Neuronal stem cell (in vitro differentiated cells): ENCODE results near the gene IGDCC3.
"Not testable (repeated sequence)": the region's sequence is repeated elsewhere in the genome, so short reads cannot be mapped to it uniquely, and the experiment has no call there.

Experiments used
- DNase-seq: peaks from one replicate; pipeline ENCODE4 v3.0.0-alpha.2; 2013; ENCODE audit warnings: low spot score
- H2AFZ ChIP-seq: one replicate; pipeline ENCODE4 v1.6.1; 2013; ENCODE audit warnings: mild to moderate bottlenecking, low read length, inconsistent platforms
- H2AK5ac ChIP-seq: 2 replicates; pipeline ENCODE4 v1.6.1; 2013; ENCODE audit warnings: low read depth, mild to moderate bottlenecking, inconsistent platforms, low read length, moderate library complexity, mixed read lengths
- H2BK120ac ChIP-seq: 2 replicates; pipeline ENCODE4 v1.6.1; 2013; ENCODE audit warnings: low read depth, mild to moderate bottlenecking, inconsistent platforms, low read length, moderate library complexity, mixed read lengths
- H2BK12ac ChIP-seq: one replicate; pipeline ENCODE4 v1.6.1; 2013; ENCODE audit warnings: low read length, inconsistent platforms
- H2BK15ac ChIP-seq: 2 replicates; pipeline ENCODE4 v1.6.1; 2013; ENCODE audit warnings: mild to moderate bottlenecking, low read length, inconsistent platforms, mixed read lengths
- H2BK5ac ChIP-seq: one replicate; pipeline ENCODE4 v1.6.1; 2013; ENCODE audit warnings: inconsistent platforms, mild to moderate bottlenecking, low read length, moderate library complexity
- H3K14ac ChIP-seq: one replicate; pipeline ENCODE4 v1.6.1; 2013; ENCODE audit warnings: low read length, inconsistent platforms
- H3K18ac ChIP-seq: 2 replicates; pipeline ENCODE4 v1.6.1; 2013; ENCODE audit warnings: low read length, inconsistent platforms
- H3K23ac ChIP-seq: 2 replicates; pipeline ENCODE4 v1.6.1; 2013; ENCODE audit warnings: low read depth, mild to moderate bottlenecking, mixed read lengths, low read length, inconsistent platforms; ENCODE audit not compliant: poor library complexity
- H3K27ac ChIP-seq: replicated peaks from 3 replicates; pipeline ENCODE4 v1.5.1; 2013; ENCODE audit warnings: low read length, inconsistent platforms
- H3K27me3 ChIP-seq, 3 experiments: 2 replicates each; pipeline ENCODE4 v1.6.1; 2013; ENCODE audit warnings: low read length in 3 of 3, mild to moderate bottlenecking in 2 of 3, inconsistent platforms in 1 of 3, low read depth in 1 of 3, mixed read lengths in 1 of 3, moderate library complexity in 1 of 3; ENCODE audit not compliant: control insufficient read depth in 3 of 3, insufficient read depth in 3 of 3
- H3K36me3 ChIP-seq, 2 donors: replicated peaks in 1 of 2; 2 replicates each; pipeline ENCODE4 v1.6.1; 2013; ENCODE audit warnings: low read length in 2 of 2; ENCODE audit not compliant: control insufficient read depth in 2 of 2, insufficient read depth in 2 of 2
- H3K4ac ChIP-seq: 2 replicates; pipeline ENCODE4 v1.6.1; 2013; ENCODE audit warnings: inconsistent platforms, mild to moderate bottlenecking, low read length, moderate library complexity
- H3K4me1 ChIP-seq, 2 donors: 1 replicate in 1 of 2; 2 replicates in 1 of 2; pipeline ENCODE4 v1.6.1; 2013; ENCODE audit warnings: low read length in 2 of 2, low read depth in 1 of 2; ENCODE audit not compliant: control insufficient read depth in 2 of 2, insufficient read depth in 1 of 2
- H3K4me2 ChIP-seq: one replicate; pipeline ENCODE4 v1.6.1; 2013; ENCODE audit warnings: mild to moderate bottlenecking, low read length, inconsistent platforms; ENCODE audit not compliant: insufficient read depth, poor library complexity, severe bottlenecking
- H3K4me3 ChIP-seq, 2 donors: 2 replicates each; pipeline ENCODE4 v1.5.1; 2013; ENCODE audit warnings: low read length in 2 of 2, mild to moderate bottlenecking in 2 of 2, inconsistent platforms in 1 of 2, moderate library complexity in 1 of 2
- H3K79me1 ChIP-seq: one replicate; pipeline ENCODE4 v1.6.1; 2013; ENCODE audit warnings: low read depth, mild to moderate bottlenecking, inconsistent platforms, low read length, moderate library complexity
- H3K9ac ChIP-seq: one replicate; pipeline ENCODE4 v1.6.1; 2013; ENCODE audit warnings: mild to moderate bottlenecking, low read depth, low read length, inconsistent platforms; ENCODE audit not compliant: poor library complexity
- H3K9me3 ChIP-seq, 2 donors: replicated peaks in 1 of 2; 2 replicates each; pipeline versions ENCODE3 to v1.6.1; 2013; ENCODE audit warnings: low read length in 2 of 2, mild to moderate bottlenecking in 2 of 2, inconsistent platforms in 1 of 2, low read depth in 1 of 2, mixed read lengths in 1 of 2, moderate library complexity in 1 of 2; ENCODE audit not compliant: control insufficient read depth in 2 of 2, insufficient read depth in 1 of 2
- H4K8ac ChIP-seq: one replicate; pipeline ENCODE4 v1.6.1; 2013; ENCODE audit warnings: low read depth, mild to moderate bottlenecking, inconsistent platforms, low read length, moderate library complexity
- H4K91ac ChIP-seq: one replicate; pipeline ENCODE4 v1.6.1; 2013; ENCODE audit warnings: low read length, low read depth, mild to moderate bottlenecking, inconsistent platforms; ENCODE audit not compliant: poor library complexity
- WGBS, 2 donors: extraction: QIAGEN DNeasy Blood & Tissue Kit; methylation state at CpG; one replicate each; pipeline ENCODE4 v1.1.7; 2013; ENCODE audit warnings: missing lambda C conversion rate in 2 of 2, mixed read lengths in 1 of 2; ENCODE audit not compliant: insufficient read length in 2 of 2, insufficient replicate concordance in 1 of 2; ENCODE audit errors: extremely low coverage in 2 of 2; 5-methylcytosine and 5-hydroxymethylcytosine counted together

Gene IGDCC3

GRCh38 chr15:65400760-65401610, 23.2 kb upstream of the IGDCC3 start:
- no peak overlapping the region for H2BK15ac ChIP-seq
- H2AFZ ChIP-seq = peak overlapping the region; percentile 70
- no peak overlapping the region for H3K27ac ChIP-seq
- H3K23ac ChIP-seq = no peak overlapping the region
- H3K27me3 ChIP-seq = peaks cover 0 to 16% (median 4%) of the 10 kb centered on the region in 3 experiments
- H3K9me3 ChIP-seq = no peaks in the 10 kb centered on the region
- DNase-seq = peak; percentile 85
- H3K18ac ChIP-seq = no peak overlapping the region
- H3K4ac ChIP-seq = no peak overlapping the region
- no peak overlapping the region for H3K9ac ChIP-seq
- no peak overlapping the region for H3K4me3 ChIP-seq
- no peak overlapping the region for H2BK12ac ChIP-seq
- H2BK120ac ChIP-seq = no peak overlapping the region
- peak overlapping the region; percentile 2 for H3K4me2 ChIP-seq
- H4K8ac ChIP-seq = no peak overlapping the region
- no peaks in the 10 kb centered on the region for H3K79me1 ChIP-seq
- H4K91ac ChIP-seq = no peak overlapping the region
- no peak overlapping the region for H3K14ac ChIP-seq
- no peak overlapping the region for H2AK5ac ChIP-seq
- H3K4me1 ChIP-seq = peaks cover 15 to 16% of the 10 kb centered on the region in 2 donors
- no peak overlapping the region for H2BK5ac ChIP-seq
- peaks cover 0 to 39% of the 10 kb centered on the region in 2 donors for H3K36me3 ChIP-seq
- WGBS, 2 donors = no CpG with 5 or more reads among the region's 11 CpGs

GRCh38 chr15:65399997-65400396, 22.2 kb upstream of the IGDCC3 start:
- Histone ChIP-seq H2BK120ac (no peak overlapping the region), H2BK12ac (no peak overlapping the region), H3K4me3 (no peak overlapping the region), H4K8ac (no peak overlapping the region), H3K4me1 (peaks cover 11 to 17% of the 10 kb centered on the region in 2 donors), H4K91ac (no peak overlapping the region), H3K79me1 (no peaks in the 10 kb centered on the region), H2AK5ac (no peak overlapping the region), H3K4me2 (no peak overlapping the region), H3K27me3 (peaks cover 0 to 25% (median 6%) of the 10 kb centered on the region in 3 experiments), H3K18ac (no peak overlapping the region), H2BK5ac (no peak overlapping the region), H3K23ac (no peak overlapping the region), H3K27ac (no peak overlapping the region), H2BK15ac (no peak overlapping the region), H3K4ac (no peak overlapping the region), H3K9ac (no peak overlapping the region), H3K14ac (no peak overlapping the region), H3K36me3 (peaks cover 2 to 48% of the 10 kb centered on the region in 2 donors), H3K9me3 (no peaks in the 10 kb centered on the region), H2AFZ (no peak overlapping the region)
- WGBS, 2 donors = no CpG with 5 or more reads among the region's 2 CpGs
- DNase-seq = no peak

GRCh38 chr15:65399001-65399706, 21.4 kb upstream of the IGDCC3 start:
- Histone ChIP-seq H3K27me3 (peaks cover 0 to 25% (median 6%) of the 10 kb centered on the region in 3 experiments), H3K18ac (no peak overlapping the region), H3K4me2 (no peak overlapping the region), H3K4ac (no peak overlapping the region), H3K4me3 (no peak overlapping the region), H3K4me1 (peaks cover 11 to 14% of the 10 kb centered on the region in 2 donors), H3K27ac (no peak overlapping the region), H3K9me3 (no peaks in the 10 kb centered on the region), H2BK12ac (no peak overlapping the region), H2AFZ (no peak overlapping the region), H2BK15ac (no peak overlapping the region), H4K91ac (no peak overlapping the region), H3K36me3 (peaks cover 4 to 56% of the 10 kb centered on the region in 2 donors), H2BK5ac (no peak overlapping the region), H2AK5ac (no peak overlapping the region), H4K8ac (no peak overlapping the region), H2BK120ac (no peak overlapping the region), H3K79me1 (no peaks in the 10 kb centered on the region), H3K9ac (no peak overlapping the region), H3K14ac (no peak overlapping the region), H3K23ac (no peak overlapping the region)
- WGBS, 2 donors = no CpG with 5 or more reads among the region's 11 CpGs
- no peak for DNase-seq

- H2BK12ac ChIP-seq, H3K4ac ChIP-seq, H2AK5ac ChIP-seq, H4K91ac ChIP-seq, H3K27ac ChIP-seq, H3K14ac ChIP-seq, H3K9ac ChIP-seq, H3K4me3 ChIP-seq, H2BK120ac ChIP-seq, H2BK15ac ChIP-seq, H3K18ac ChIP-seq, H3K23ac ChIP-seq, H3K9me3 ChIP-seq, H2BK5ac ChIP-seq, H2AFZ ChIP-seq, DNase-seq, H3K79me1 ChIP-seq, H3K4me2 ChIP-seq, H4K8ac ChIP-seq: not testable (repeated sequence)
- H3K4me1 ChIP-seq = peaks cover 11 to 14% of the 10 kb centered on the region in 2 donors
- no CpG with 5 or more reads among the region's 16 CpGs for whole genome bisulfite sequencing, 2 donors
- peaks cover 0 to 25% (median 6%) of the 10 kb centered on the region in 3 experiments for H3K27me3 ChIP-seq
- H3K36me3 ChIP-seq = peaks cover 5 to 63% of the 10 kb centered on the region in 2 donors
These were observed 20.7 kb upstream of the IGDCC3 start for GRCh38 chr15:65398486-65398885.
